ENCODE results near the gene HS2ST1. TPM values are rescaled to one million over a fixed set of nuclear protein-coding genes. Genes with fewer than 3 reads are reported as not detected.

The HS2ST1 gene
- total RNA-seq, 1 experiment from 2014 or later: 54.0 TPM

DNA sequence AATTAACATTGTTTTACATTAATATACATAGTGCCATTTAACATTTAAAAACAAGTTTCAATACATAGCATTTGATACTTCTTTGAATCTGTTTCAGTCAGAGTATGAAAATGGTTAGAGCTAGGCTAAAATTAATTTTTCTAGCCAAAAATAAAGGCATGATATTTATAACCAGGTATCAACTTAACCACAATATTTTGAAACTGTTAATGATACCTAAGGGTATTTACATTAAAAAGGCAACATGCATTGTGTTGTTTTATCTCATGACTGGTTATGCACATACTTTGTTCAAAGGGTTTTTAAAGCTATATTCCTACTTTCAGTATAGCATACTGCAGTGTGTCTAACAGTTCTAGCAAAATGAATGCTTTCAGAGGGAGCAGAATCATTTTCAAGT is 130.0 kb downstream of the HS2ST1 start:
- Mint-ChIP-seq H3K9me3 (ENCODE audit: low read depth, unreplicated experiment) (no peaks in the 10 kb centered on the region), H3K4me1 (ENCODE audit: low read depth, unreplicated experiment) (no peaks in the 10 kb centered on the region), H3K36me3 (ENCODE audit: insufficient read depth, unreplicated experiment) (no peaks in the 10 kb centered on the region), H3K4me3 (ENCODE audit: low read depth, unreplicated experiment) (no peak overlapping the region), H3K27me3 (ENCODE audit: unreplicated experiment) (no peaks in the 10 kb centered on the region), H3K27ac (ENCODE audit: unreplicated experiment) (no peak overlapping the region)
- TF ChIP-seq, protein P1, sequence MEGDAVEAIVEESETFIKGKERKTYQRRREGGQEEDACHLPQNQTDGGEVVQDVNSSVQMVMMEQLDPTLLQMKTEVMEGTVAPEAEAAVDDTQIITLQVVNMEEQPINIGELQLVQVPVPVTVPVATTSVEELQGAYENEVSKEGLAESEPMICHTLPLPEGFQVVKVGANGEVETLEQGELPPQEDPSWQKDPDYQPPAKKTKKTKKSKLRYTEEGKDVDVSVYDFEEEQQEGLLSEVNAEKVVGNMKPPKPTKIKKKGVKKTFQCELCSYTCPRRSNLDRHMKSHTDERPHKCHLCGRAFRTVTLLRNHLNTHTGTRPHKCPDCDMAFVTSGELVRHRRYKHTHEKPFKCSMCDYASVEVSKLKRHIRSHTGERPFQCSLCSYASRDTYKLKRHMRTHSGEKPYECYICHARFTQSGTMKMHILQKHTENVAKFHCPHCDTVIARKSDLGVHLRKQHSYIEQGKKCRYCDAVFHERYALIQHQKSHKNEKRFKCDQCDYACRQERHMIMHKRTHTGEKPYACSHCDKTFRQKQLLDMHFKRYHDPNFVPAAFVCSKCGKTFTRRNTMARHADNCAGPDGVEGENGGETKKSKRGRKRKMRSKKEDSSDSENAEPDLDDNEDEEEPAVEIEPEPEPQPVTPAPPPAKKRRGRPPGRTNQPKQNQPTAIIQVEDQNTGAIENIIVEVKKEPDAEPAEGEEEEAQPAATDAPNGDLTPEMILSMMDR (IDR thresholded peaks at IDR 0.05; ENCODE audit: unreplicated experiment): no peak
- no peak for DNase-seq
- intact Hi-C loops (cut with micrococcal nuclease; ENCODE audit: unreplicated experiment): no loop called here
- BruUV-seq (replicated peaks): no TSS peak
- CTCF ChIA-PET: no interaction called here

DNA sequence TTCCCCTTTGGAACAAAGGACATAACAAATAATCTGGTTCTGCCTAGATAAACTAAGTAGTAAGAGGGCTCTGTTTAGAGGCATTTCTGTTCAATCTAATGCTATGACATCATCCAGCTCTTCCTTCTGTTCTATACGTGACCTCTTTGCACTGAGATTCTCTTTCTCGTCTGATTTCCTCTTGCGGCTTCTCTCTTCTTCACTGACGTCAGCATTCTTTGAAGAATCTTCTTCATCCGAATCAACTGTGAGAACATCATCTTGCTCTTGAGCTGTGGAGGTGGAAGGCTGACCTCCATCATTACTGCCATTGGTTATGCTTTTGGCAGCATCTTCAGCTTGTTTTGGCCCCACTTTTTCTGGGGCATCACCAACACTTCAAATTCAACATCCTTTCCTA is 130.4 kb downstream of the HS2ST1 start:
- Mint-ChIP-seq H3K4me3 (ENCODE audit: low read depth, unreplicated experiment) (no peak overlapping the region), H3K27me3 (ENCODE audit: unreplicated experiment) (no peaks in the 10 kb centered on the region), H3K27ac (ENCODE audit: unreplicated experiment) (no peak overlapping the region), H3K9me3 (ENCODE audit: low read depth, unreplicated experiment) (no peaks in the 10 kb centered on the region), H3K4me1 (ENCODE audit: low read depth, unreplicated experiment) (no peaks in the 10 kb centered on the region), H3K36me3 (ENCODE audit: insufficient read depth, unreplicated experiment) (no peaks in the 10 kb centered on the region)
- intact Hi-C loops (cut with micrococcal nuclease; ENCODE audit: unreplicated experiment): no loop called here
- TF ChIP-seq, protein P1 (IDR thresholded peaks at IDR 0.05; ENCODE audit: unreplicated experiment): no peak
- no peak for DNase-seq
- CTCF ChIA-PET: no interaction called here
- no TSS peak for BruUV-seq (replicated peaks)

DNA sequence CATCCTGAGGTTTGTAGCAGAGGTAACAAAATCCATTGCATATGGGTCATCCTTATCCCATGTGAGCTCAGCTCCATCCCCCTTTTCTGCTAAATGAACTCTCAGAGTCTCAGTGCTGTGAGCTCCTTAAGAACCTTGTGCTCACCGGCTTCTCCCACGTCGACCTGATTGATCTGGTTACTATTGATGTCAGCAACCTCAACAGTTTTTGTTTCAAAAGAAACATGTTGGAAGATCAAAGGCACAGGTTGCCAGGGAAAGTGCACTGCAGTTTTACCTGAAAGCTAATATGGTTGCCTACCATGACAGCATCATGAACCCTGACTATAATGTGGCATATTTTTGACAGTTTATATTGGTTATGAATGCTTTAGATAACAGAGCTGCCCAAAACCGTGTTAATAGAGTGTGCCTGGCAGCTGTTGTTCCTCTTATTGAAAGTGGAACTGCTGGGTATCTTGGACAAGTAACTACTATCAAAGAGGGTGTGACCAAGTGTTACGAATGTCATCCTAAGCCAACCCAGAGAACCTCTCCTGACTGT is 131.4 kb downstream of the HS2ST1 start:
- intact Hi-C loops (cut with micrococcal nuclease; ENCODE audit: unreplicated experiment): no loop called here
- Mint-ChIP-seq H3K27ac (ENCODE audit: unreplicated experiment) (no peak overlapping the region), H3K4me3 (ENCODE audit: low read depth, unreplicated experiment) (no peak overlapping the region), H3K36me3 (ENCODE audit: insufficient read depth, unreplicated experiment) (no peaks in the 10 kb centered on the region), H3K9me3 (ENCODE audit: low read depth, unreplicated experiment) (no peaks in the 10 kb centered on the region), H3K27me3 (ENCODE audit: unreplicated experiment) (no peaks in the 10 kb centered on the region), H3K4me1 (ENCODE audit: low read depth, unreplicated experiment) (peaks cover 7% of the 10 kb centered on the region)
- no peak for DNase-seq
- no TSS peak for BruUV-seq (replicated peaks)
- CTCF ChIA-PET: no interaction called here
- TF ChIP-seq, protein P1 (IDR thresholded peaks at IDR 0.05; ENCODE audit: unreplicated experiment): no peak

DNA sequence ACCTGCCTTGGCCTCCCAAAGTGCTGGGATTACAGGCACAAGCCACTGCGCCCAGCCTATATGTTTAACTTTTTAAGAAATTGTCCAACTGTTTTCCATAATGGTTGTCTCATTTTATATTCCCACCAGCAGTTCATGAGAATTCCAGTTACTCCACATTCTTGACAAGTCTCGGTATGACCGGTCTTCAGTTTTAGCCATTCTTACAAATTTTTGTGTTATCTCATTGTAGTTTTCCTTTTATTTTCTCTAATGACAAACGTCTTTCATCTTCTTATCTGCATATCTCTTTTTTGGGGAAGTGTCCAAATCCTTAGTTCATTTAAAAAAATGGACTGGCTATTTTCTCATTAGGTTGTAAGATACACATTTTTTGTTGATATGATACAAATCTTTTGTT is 132.5 kb downstream of the HS2ST1 start:
- TF ChIP-seq, protein P1 (IDR thresholded peaks at IDR 0.05; ENCODE audit: unreplicated experiment): no peak
- no peak overlapping the region for H3K4me3 Mint-ChIP-seq (ENCODE audit: low read depth, unreplicated experiment)
- peaks cover 7% of the 10 kb centered on the region for H3K4me1 Mint-ChIP-seq (ENCODE audit: low read depth, unreplicated experiment)
- H3K27me3 Mint-ChIP-seq (ENCODE audit: unreplicated experiment): no peaks in the 10 kb centered on the region
- no peak overlapping the region for H3K27ac Mint-ChIP-seq (ENCODE audit: unreplicated experiment)
- DNase-seq: no peak
- intact Hi-C loops (cut with micrococcal nuclease; ENCODE audit: unreplicated experiment): no loop called here
- CTCF ChIA-PET: no interaction called here
- H3K36me3 Mint-ChIP-seq (ENCODE audit: insufficient read depth, unreplicated experiment): no peaks in the 10 kb centered on the region
- no peaks in the 10 kb centered on the region for H3K9me3 Mint-ChIP-seq (ENCODE audit: low read depth, unreplicated experiment)
- BruUV-seq (replicated peaks): no TSS peak

Measured in Calu3 (cell line).